ENCODE data around the gene CFAP73. TPM values are rescaled to one million over a fixed set of nuclear protein-coding genes. Genes with fewer than 3 reads are reported as not detected.

The CFAP73 gene
- total RNA-seq, 4 donors from 2014 or later, result not detected

DNA sequence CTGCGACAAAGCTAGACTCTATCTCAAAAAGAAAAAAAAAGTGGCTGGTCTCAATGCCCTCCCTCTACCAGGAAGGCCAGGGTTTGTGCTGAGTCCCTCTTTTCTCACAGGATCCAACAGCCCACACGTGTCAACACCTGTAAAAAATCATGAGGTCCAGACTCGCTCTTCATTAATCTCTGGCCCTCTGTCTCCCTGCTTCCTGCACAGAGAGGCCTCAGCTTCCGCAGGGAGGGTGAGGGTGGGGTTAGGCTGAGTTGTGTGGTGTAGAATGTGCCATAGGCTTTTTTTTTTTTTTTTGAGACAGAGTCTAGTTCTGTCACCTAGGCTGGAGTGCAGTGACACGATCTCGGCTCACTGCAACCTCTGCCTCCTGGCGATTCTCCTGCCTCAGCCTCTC is 6.1 kb downstream of the CFAP73 start:
- in situ Hi-C loops (cut with MboI; ENCODE audit: low sequenced_read_pairs in 4 of 4), result no loop called here
- ATAC-seq (no peak), DNase-seq (no peak)
- Histone ChIP-seq H3K27ac (no peak overlapping the region), H3K9me3 (no peaks in the 10 kb centered on the region), H3K36me3 (peaks cover 0 to 33% of the 10 kb centered on the region in 2 donors), H3K4me1 (no peaks in the 10 kb centered on the region), H3K27me3 (peaks cover 44 to 54% (median 47%) of the 10 kb centered on the region in 3 donors), H3K4me3 (no peak overlapping the region)
- intact Hi-C loops (cut with DNase I; ENCODE audit: low total_unique reads), result no loop called here
- TF ChIP-seq POLR2A (IDR thresholded peaks at IDR 0.05), result no peak
- TF ChIP-seq, protein P1, sequence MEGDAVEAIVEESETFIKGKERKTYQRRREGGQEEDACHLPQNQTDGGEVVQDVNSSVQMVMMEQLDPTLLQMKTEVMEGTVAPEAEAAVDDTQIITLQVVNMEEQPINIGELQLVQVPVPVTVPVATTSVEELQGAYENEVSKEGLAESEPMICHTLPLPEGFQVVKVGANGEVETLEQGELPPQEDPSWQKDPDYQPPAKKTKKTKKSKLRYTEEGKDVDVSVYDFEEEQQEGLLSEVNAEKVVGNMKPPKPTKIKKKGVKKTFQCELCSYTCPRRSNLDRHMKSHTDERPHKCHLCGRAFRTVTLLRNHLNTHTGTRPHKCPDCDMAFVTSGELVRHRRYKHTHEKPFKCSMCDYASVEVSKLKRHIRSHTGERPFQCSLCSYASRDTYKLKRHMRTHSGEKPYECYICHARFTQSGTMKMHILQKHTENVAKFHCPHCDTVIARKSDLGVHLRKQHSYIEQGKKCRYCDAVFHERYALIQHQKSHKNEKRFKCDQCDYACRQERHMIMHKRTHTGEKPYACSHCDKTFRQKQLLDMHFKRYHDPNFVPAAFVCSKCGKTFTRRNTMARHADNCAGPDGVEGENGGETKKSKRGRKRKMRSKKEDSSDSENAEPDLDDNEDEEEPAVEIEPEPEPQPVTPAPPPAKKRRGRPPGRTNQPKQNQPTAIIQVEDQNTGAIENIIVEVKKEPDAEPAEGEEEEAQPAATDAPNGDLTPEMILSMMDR (IDR thresholded peaks at IDR 0.05 in 4 of 5, conservative IDR thresholded peaks at IDR 0.05 in 1 of 5), result no peak

DNA sequence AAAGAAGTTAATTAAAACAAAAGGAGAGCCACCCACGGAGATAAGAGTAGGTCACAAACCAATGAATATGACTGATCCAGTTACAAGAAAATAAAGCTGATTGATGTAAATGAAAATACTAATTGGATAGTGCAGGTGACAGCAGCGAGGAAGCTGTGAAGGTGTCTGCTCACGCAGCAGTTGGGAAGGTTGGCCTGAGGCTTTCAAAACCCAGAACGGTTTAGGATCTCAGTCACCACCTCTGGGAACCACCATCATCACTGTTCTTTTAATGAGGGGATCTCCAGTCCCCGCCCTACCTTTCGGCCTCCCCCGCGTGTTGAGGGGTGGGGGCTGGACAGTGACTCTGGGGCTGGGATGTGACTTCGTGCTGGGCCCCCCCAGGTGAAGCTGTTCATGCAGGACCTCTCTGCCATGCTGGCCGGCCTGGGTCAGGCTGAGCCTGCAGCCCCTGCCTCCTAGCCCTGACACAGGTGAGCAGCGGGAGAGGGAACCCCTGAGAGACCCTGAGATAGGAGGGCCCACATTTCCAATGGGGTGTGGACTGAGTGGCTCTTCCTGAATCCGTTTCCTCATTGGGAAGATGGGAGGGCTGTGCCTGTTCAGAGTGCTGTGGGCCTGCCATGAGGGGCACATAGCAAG is 7.8 kb downstream of the CFAP73 start:
- no peaks in the 10 kb centered on the region for H3K9me3 ChIP-seq
- in situ Hi-C loops (cut with MboI; ENCODE audit: low sequenced_read_pairs in 4 of 4) (no loop called here), intact Hi-C loops (cut with DNase I; ENCODE audit: low total_unique reads) (no loop called here)
- no peak overlapping the region for H3K27ac ChIP-seq
- peaks cover 31 to 37% (median 34%) of the 10 kb centered on the region in 3 donors for H3K27me3 ChIP-seq
- no peak for DNase-seq
- TF ChIP-seq, protein P1 (IDR thresholded peaks at IDR 0.05 in 4 of 5, conservative IDR thresholded peaks at IDR 0.05 in 1 of 5), result no peak
- no peak for TF ChIP-seq POLR2A (IDR thresholded peaks at IDR 0.05)
- peaks cover 0 to 50% of the 10 kb centered on the region in 2 donors for H3K36me3 ChIP-seq
- H3K4me1 ChIP-seq, result no peaks in the 10 kb centered on the region
- no peak for ATAC-seq
- no peak overlapping the region for H3K4me3 ChIP-seq

DNA sequence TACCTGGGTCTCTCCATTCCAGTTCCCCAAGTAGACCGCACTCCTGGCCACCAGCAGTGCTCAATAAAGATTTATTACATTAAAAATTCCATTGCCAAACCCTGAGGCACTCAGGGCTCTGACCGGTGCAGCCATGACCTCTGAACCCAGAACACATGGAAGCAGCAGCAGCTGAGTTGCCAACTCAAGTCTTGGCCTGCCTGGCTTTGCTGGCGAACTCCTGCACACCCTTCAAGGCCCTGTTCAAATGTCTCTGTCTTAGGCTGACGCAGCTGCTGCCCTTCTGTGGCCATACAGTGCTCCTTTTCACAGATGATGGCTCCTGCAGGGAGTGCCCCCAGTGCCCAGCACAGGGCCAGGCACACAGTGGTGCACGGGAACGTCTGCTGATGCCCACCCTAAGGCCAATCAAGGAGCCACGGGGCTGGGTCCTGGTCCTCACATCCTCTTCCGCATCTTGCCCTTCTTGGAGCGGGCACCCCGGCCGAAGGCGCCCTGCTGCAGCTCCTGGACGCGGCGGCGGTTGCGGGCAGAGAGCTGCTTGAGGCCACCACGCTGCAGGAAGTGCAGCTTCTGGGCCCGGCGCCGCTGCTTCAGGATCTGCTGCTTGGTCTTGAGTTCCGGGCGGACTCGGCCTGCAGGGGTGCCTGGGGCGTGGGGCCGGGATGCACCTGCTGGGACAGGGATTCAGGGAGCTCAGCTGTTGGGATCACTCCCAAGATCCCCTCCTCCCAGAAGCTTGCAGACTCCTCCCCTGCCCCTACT is 9.1 kb downstream of the CFAP73 start:
- peaks cover 19 to 24% (median 22%) of the 10 kb centered on the region in 3 donors for H3K27me3 ChIP-seq
- no peaks in the 10 kb centered on the region for H3K4me1 ChIP-seq
- H3K36me3 ChIP-seq, result peaks cover 0 to 62% of the 10 kb centered on the region in 2 donors
- DNase-seq (no peak), ATAC-seq (no peak)
- intact Hi-C loops (cut with DNase I; ENCODE audit: low total_unique reads) (no loop called here), in situ Hi-C loops (cut with MboI; ENCODE audit: low sequenced_read_pairs in 4 of 4) (no loop called here)
- H3K9me3 ChIP-seq, result no peaks in the 10 kb centered on the region
- no peak overlapping the region for H3K27ac ChIP-seq
- no peak overlapping the region for H3K4me3 ChIP-seq
- no peak for TF ChIP-seq POLR2A (IDR thresholded peaks at IDR 0.05)
- TF ChIP-seq, protein P1 (IDR thresholded peaks at IDR 0.05 in 4 of 5, conservative IDR thresholded peaks at IDR 0.05 in 1 of 5), result no peak

DNA sequence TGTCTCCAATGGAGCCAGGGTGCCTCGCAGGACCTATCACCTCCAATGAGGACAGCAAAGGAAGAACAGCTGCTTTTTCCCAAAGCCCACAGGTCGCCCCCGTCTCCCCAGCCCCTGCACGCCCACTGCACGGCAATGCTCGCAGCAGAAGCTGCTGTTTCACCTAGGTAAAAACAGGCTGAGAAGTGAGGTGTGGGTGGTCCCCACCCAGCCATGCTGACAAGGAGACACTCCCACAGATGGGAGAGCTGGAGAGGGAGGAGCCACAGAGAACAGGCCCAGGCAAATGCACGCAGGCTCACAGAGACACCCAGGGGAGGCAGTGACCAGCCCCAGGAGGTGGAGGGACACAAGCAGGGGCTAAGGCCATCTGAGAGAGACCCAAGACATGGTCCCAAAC is 10.4 kb downstream of the CFAP73 start:
- no peak for TF ChIP-seq POLR2A (IDR thresholded peaks at IDR 0.05)
- TF ChIP-seq, protein P1 (IDR thresholded peaks at IDR 0.05 in 4 of 5, conservative IDR thresholded peaks at IDR 0.05 in 1 of 5), result no peak
- no peaks in the 10 kb centered on the region for H3K4me1 ChIP-seq
- intact Hi-C loops (cut with DNase I; ENCODE audit: low total_unique reads) (no loop called here), in situ Hi-C loops (cut with MboI; ENCODE audit: low sequenced_read_pairs in 4 of 4) (no loop called here)
- H3K9me3 ChIP-seq, result no peaks in the 10 kb centered on the region
- H3K27ac ChIP-seq, result no peak overlapping the region
- DNase-seq (no peak), ATAC-seq (no peak)
- peaks cover 0 to 76% of the 10 kb centered on the region in 2 donors for H3K36me3 ChIP-seq
- peaks cover 6 to 11% (median 9%) of the 10 kb centered on the region in 3 donors for H3K27me3 ChIP-seq
- no peak overlapping the region for H3K4me3 ChIP-seq
